B cell (primary cell): ENCODE results near the gene ITCH. TPM values are rescaled to one million over a fixed set of nuclear protein-coding genes. Genes with fewer than 3 reads are reported as not detected.
A peak's percentile ranks its signal among the peaks of the same experiment; 100 is the strongest.
"Not testable (repeated sequence)": the region's sequence is repeated elsewhere in the genome, so short reads cannot be mapped to it uniquely, and the experiment has no call there.

Source experiments
- ATAC-seq: fragments of 200-7000 bp; cut with Tn5 transposase; one replicate; pipeline ENCODE4 v1.10.0; 2021; ENCODE audit warnings: low read depth, mild to moderate bottlenecking, moderate number of reproducible peaks, moderate library complexity
- CTCF ChIA-PET: fragments of 350-600 bp; sonication (Branson Sonifier 250); formaldehyde crosslinking; loops from one replicate; lab custom pipeline; 2021; ENCODE audit warnings: antibody characterized with exemption, inconsistent platforms; lab: Charles Lee
- POLR2A ChIA-PET: fragments of 350-600 bp; sonication (Branson Sonifier 250); formaldehyde crosslinking; loops from one replicate; lab custom pipeline; 2021; ENCODE audit warnings: antibody characterized with exemption; lab: Charles Lee
- DNase-seq: peaks from one replicate; pipeline ENCODE4 v3.0.0; 2013
- H2AFZ ChIP-seq: 2 replicates; pipeline ENCODE4 v1.6.1; 2012; ENCODE audit warnings: mild to moderate bottlenecking, low read depth, low read length; ENCODE audit not compliant: insufficient read depth, poor library complexity, severe bottlenecking
- H3K27ac ChIP-seq, 2 donors: 1 replicate in 1 of 2; 2 replicates in 1 of 2; pipeline ENCODE4 v1.5.1; 2012 to 2013; ENCODE audit warnings: low read length in 2 of 2, mild to moderate bottlenecking in 2 of 2, moderate library complexity in 1 of 2
- H3K27me3 ChIP-seq, 4 experiments: fragments of 200-600 bp in 1 of 4; sonication (generic) in 1 of 4; replicated peaks in 1 of 4; 1 replicate in 2 of 4; 2 replicates in 2 of 4; pipeline versions ENCODE4 v1.6.1 to v1.7.0; 2013 to 2016; ENCODE audit warnings: low read length in 3 of 4, mild to moderate bottlenecking in 2 of 4, mixed read lengths in 1 of 4, moderate library complexity in 1 of 4; ENCODE audit not compliant: insufficient read depth in 4 of 4, control insufficient read depth in 3 of 4; ENCODE audit errors: control extremely low read depth in 1 of 4
- H3K36me3 ChIP-seq, 2 experiments: replicated peaks in 1 of 2; 1 replicate in 1 of 2; 2 replicates in 1 of 2; pipeline versions ENCODE4 v1.6.1 to v1.7.1; 2013; ENCODE audit warnings: low read length in 1 of 2; ENCODE audit not compliant: insufficient read depth in 2 of 2, control insufficient read depth in 1 of 2; ENCODE audit errors: control extremely low read depth in 1 of 2, extremely low read depth in 1 of 2
- H3K4me1 ChIP-seq, 2 donors: fragments of 200-600 bp in 1 of 2; sonication (generic) in 1 of 2; 1 replicate in 1 of 2; 2 replicates in 1 of 2; pipeline versions ENCODE4 v1.5.1 to v1.6.1; 2013 to 2017; ENCODE audit warnings: low read length in 2 of 2; ENCODE audit not compliant: control insufficient read depth in 2 of 2, insufficient read depth in 2 of 2
- H3K4me2 ChIP-seq: replicated peaks from 2 replicates; pipeline ENCODE3; 2012; ENCODE audit warnings: mild to moderate bottlenecking, low read depth, low read length; ENCODE audit not compliant: poor library complexity, severe bottlenecking
- H3K4me3 ChIP-seq, 5 experiments: fragments of 200-600 bp in 1 of 5; sonication (generic) in 1 of 5; 1 replicate in 3 of 5; 2 replicates in 2 of 5; pipeline versions ENCODE4 v1.5.1 to v1.7.0; 2011 to 2016; ENCODE audit warnings: low read length in 4 of 5, mild to moderate bottlenecking in 4 of 5, low read depth in 2 of 5, control low read depth in 1 of 5, moderate library complexity in 1 of 5; ENCODE audit not compliant: insufficient read depth in 1 of 5; ENCODE audit errors: control extremely low read depth in 1 of 5, extremely low read depth in 1 of 5
- H3K79me2 ChIP-seq: fragments of 200-600 bp; sonication (generic); one replicate; pipeline ENCODE4 v1.6.0; 2016; ENCODE audit warnings: low read length; ENCODE audit not compliant: control insufficient read depth, insufficient read depth
- H3K9ac ChIP-seq: fragments of 200-600 bp; sonication (generic); 2 replicates; pipeline ENCODE4 v1.6.1; 2017; ENCODE audit warnings: mild to moderate bottlenecking, low read length, moderate library complexity
- H3K9me3 ChIP-seq, 3 donors: one replicate each; pipeline versions ENCODE4 v1.6.1 to v1.7.1; 2013; ENCODE audit warnings: low read length in 2 of 3; ENCODE audit not compliant: control insufficient read depth in 2 of 3, insufficient read depth in 1 of 3; ENCODE audit errors: control extremely low read depth in 1 of 3
- H4K20me1 ChIP-seq: 2 replicates; pipeline ENCODE4 v1.6.0; 2012; ENCODE audit warnings: mild to moderate bottlenecking, low read length; ENCODE audit not compliant: insufficient read depth, control insufficient read depth, poor library complexity, severe bottlenecking
- H3K27ac Mint-ChIP-seq: one replicate; pipeline ENCODE4 v1.8.0; 2021; ENCODE audit warnings: mixed read lengths
- H3K27me3 Mint-ChIP-seq: one replicate; pipeline ENCODE4 v1.8.0; 2021; ENCODE audit warnings: mixed read lengths
- H3K4me1 Mint-ChIP-seq: one replicate; pipeline ENCODE4 v1.8.0; 2021; ENCODE audit warnings: mixed read lengths
- H3K4me3 Mint-ChIP-seq: one replicate; pipeline ENCODE4 v1.8.0; 2021; ENCODE audit warnings: mixed read lengths
- H3K9me3 Mint-ChIP-seq: one replicate; pipeline ENCODE4 v1.8.0; 2022; ENCODE audit warnings: mixed read lengths; ENCODE audit not compliant: insufficient read depth
- EZH2 ChIP-seq: IDR thresholded peaks from 2 replicates; pipeline ENCODE4 v1.6.1; 2012; ENCODE audit warnings: borderline replicate concordance, low read depth, mild to moderate bottlenecking, moderate library complexity, low read length; ENCODE audit not compliant: insufficient read depth, poor library complexity, severe bottlenecking
- whole genome bisulfite sequencing: methylation state at CpG from one replicate; pipeline ENCODE4 v1.1.5; 2013; ENCODE audit warnings: missing lambda C conversion rate; ENCODE audit not compliant: insufficient coverage; 5-methylcytosine and 5-hydroxymethylcytosine counted together
- intact Hi-C: fragments of 100-400 bp; cut with micrococcal nuclease; formaldehyde crosslinking; loops from one replicate; pipeline ENCODE4 v1.10.0; 2022
- polyA plus RNA-seq: library from polyadenylated mRNA; depleted of rRNA; stranded (reverse); fragments of >200 nt; gene quantifications from 2 replicates; pipeline ENCODE4 v1.2.3, GENCODE V29; 2012
- total RNA-seq, 2 donors: library from RNA; stranded (reverse); fragments of 120-200 nt in 1 of 2; gene quantifications; 1 replicate in 1 of 2; 2 replicates in 1 of 2; pipeline versions ENCODE4 v1.2.3 to v1.2.4, GENCODE V29; 2013 to 2022
- TF ChIP-seq, protein P1 (sequence below): fragments of 200-600 bp; IDR thresholded peaks from one replicate; pipeline ENCODE4 v1.8.0; 2022; ENCODE audit warnings: antibody characterized with exemption, mild to moderate bottlenecking

ITCH gene
- total and polyA plus RNA-seq, 2 donors (not counting 1 experiment from before 2014, with no cell fraction given), result 10.0 to 110 TPM

DNA sequence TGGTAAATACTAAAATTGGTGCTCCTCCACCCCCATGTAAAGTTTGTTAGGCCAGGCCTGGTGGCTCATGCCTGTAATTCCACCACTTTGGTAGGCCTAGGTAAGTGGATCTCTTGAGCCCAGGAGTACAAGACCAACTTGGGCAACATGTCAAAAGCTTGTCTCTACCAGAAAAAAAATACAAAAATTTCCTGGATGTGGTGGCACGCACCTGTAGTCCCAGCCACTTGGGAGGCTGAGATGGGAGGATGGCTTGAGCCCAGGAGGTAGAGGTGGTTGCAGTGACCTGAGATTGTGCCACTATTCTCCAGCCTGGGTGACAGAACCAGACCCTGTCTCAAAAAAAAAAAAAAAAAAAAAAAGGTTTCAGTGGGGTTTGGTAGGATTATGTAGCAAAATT is 41.7 kb downstream of the ITCH start:
- Histone ChIP-seq H3K9ac (no peak overlapping the region), H3K4me1 (peaks cover 38 to 41% of the 10 kb centered on the region in 2 donors), H3K36me3 (peaks cover 2 to 36% of the 10 kb centered on the region in 2 experiments), H3K27me3 (no peaks in the 10 kb centered on the region), H3K9me3 (no peaks in the 10 kb centered on the region), H3K27ac (peak overlapping the region; percentile 14 to 67), H4K20me1 (peaks cover 62% of the 10 kb centered on the region), H3K79me2 (peaks cover 85% of the 10 kb centered on the region), H3K4me2 (peak overlapping the region; percentile 43), H3K4me3 (no peak overlapping the region), H2AFZ (no peak overlapping the region)
- Mint-ChIP-seq H3K27me3 (no peaks in the 10 kb centered on the region), H3K4me3 (no peak overlapping the region), H3K9me3 (no peaks in the 10 kb centered on the region), H3K27ac (peak overlapping the region; percentile 63), H3K4me1 (peaks cover 50% of the 10 kb centered on the region)
- DNase-seq, result no peak
- CTCF ChIA-PET, result interaction anchor here (0.6 to 2.5 kb wide), 4 partner anchors 39 to 1309 kb away, joined by 3 to 15 read pairs (median 4); partner anchors contain the start of gene ITCH
- intact Hi-C loops, result no loop called here
- WGBS, result no CpG with 5 or more reads among the region's 1 CpG
- POLR2A ChIA-PET, result interaction anchor here (0.7 to 1.4 kb wide), 2 partner anchors 42 to 94 kb away, joined by 4 to 12 read pairs; partner anchors contain the start of gene ITCH
- ATAC-seq, result no peak
- TF ChIP-seq, protein P1, sequence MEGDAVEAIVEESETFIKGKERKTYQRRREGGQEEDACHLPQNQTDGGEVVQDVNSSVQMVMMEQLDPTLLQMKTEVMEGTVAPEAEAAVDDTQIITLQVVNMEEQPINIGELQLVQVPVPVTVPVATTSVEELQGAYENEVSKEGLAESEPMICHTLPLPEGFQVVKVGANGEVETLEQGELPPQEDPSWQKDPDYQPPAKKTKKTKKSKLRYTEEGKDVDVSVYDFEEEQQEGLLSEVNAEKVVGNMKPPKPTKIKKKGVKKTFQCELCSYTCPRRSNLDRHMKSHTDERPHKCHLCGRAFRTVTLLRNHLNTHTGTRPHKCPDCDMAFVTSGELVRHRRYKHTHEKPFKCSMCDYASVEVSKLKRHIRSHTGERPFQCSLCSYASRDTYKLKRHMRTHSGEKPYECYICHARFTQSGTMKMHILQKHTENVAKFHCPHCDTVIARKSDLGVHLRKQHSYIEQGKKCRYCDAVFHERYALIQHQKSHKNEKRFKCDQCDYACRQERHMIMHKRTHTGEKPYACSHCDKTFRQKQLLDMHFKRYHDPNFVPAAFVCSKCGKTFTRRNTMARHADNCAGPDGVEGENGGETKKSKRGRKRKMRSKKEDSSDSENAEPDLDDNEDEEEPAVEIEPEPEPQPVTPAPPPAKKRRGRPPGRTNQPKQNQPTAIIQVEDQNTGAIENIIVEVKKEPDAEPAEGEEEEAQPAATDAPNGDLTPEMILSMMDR, result no peak
- TF ChIP-seq EZH2, result no peak

DNA sequence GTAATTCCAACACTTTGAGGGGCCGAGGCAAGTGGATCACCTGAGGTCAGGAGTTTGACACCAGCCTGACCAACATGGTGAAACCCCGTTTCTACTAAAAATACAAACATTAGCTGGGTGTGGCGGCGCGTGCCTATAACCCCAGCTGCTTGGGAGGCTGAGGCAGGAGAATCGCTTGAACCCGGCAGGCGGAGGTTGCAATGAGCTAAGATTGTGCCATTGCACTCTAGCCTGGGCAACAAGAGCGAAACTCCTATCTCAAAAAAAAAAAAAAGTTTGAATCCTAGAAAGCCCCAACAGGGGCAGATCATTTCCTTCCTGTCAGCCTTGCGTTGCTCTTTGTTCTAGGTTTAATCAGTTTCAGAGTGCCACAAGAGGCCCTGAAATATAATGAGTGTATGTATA is 42.2 kb downstream of the ITCH start:
- H3K9ac ChIP-seq, H3K27me3 ChIP-seq, H3K9me3 ChIP-seq, intact Hi-C loops, H2AFZ ChIP-seq, H3K27me3 Mint-ChIP-seq, H3K9me3 Mint-ChIP-seq, H3K4me3 ChIP-seq: not testable (repeated sequence)
- DNase-seq (peak; percentile 56), ATAC-seq (peak; percentile 46)
- Mint-ChIP-seq H3K27ac (peak overlapping the region; percentile 2), H3K4me1 (peaks cover 50% of the 10 kb centered on the region), H3K4me3 (peak overlapping the region; percentile 40)
- CTCF ChIA-PET, result interaction anchor here (0.6 to 2.5 kb wide), 2 partner anchors 92 to 1308 kb away, joined by 3 to 15 read pairs; no protein-coding TSS in a partner anchor
- peaks cover 85% of the 10 kb centered on the region for H3K79me2 ChIP-seq
- peak overlapping the region; percentile 43 for H3K4me2 ChIP-seq
- peak overlapping the region; percentile 14 to 67 for H3K27ac ChIP-seq
- WGBS, result 53% methylated on average over 6 of the region's 10 CpGs
- peaks cover 67% of the 10 kb centered on the region for H4K20me1 ChIP-seq
- POLR2A ChIA-PET, result interaction anchor here (0.6 to 1.4 kb wide), 3 partner anchors 43 to 474 kb away, joined by 4 to 12 read pairs (median 9); partner anchors contain the start of gene ITCH
- H3K4me1 ChIP-seq, result peaks cover 38 to 41% of the 10 kb centered on the region in 2 donors
- H3K36me3 ChIP-seq, result peaks cover 2 to 39% of the 10 kb centered on the region in 2 experiments

DNA sequence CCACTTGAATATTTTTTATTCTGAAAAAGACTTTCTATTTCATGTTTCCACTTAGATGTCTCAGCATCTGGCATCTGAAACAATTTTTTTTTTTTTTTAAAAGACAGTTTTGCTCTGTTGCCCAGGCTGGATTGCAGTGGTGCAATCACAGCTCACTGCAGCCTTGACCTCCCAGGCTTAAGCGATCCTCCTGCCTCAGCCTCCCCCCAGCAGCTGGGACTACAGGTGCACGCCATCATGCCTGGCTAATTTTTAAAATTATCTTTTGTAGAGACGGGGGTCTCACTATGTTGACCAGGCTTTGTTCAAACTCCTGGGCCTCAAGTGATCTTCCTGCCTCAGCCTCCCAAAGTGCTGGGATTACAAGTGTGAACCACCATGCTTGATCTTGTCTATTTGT is 42.9 kb downstream of the ITCH start:
- CTCF ChIA-PET, result interaction anchor here (0.5 to 2.5 kb wide), 2 partner anchors 55 to 93 kb away, joined by 3 to 15 read pairs; no protein-coding TSS in a partner anchor

More for the DNA sequence above, 42.9 kb downstream of the ITCH start:
- DNase-seq, H3K9me3 ChIP-seq, H2AFZ ChIP-seq, H3K27me3 Mint-ChIP-seq, H3K27me3 ChIP-seq, H3K4me3 ChIP-seq, H3K4me3 Mint-ChIP-seq, H3K9me3 Mint-ChIP-seq, H3K9ac ChIP-seq, ATAC-seq, H3K27ac Mint-ChIP-seq, intact Hi-C loops: not testable (repeated sequence)
- Histone ChIP-seq H4K20me1 (peaks cover 73% of the 10 kb centered on the region), H3K4me1 (peaks cover 38 to 41% of the 10 kb centered on the region in 2 donors), H3K4me2 (peak overlapping the region; percentile 43), H3K36me3 (peaks cover 4 to 38% of the 10 kb centered on the region in 2 experiments), H3K27ac (peak overlapping the region in 1 of 2 donors; percentile 23), H3K79me2 (peaks cover 84% of the 10 kb centered on the region)
- WGBS, result 58% methylated on average over 3 of the region's 3 CpGs
- peaks cover 48% of the 10 kb centered on the region for H3K4me1 Mint-ChIP-seq
- POLR2A ChIA-PET, result interaction anchor here (0.6 kb wide), 2 partner anchors 42 to 473 kb away, joined by 3 to 9 read pairs; no protein-coding TSS in a partner anchor
